Spleen (tissue), 7 donors: ENCODE measurements around the gene CHST12.

Source experiments
- CTCF ChIP-seq, 11 experiments: fragments of 200-600 bp in 7 of 11; fragments of 450-650 bp in 4 of 11; sonication (generic) in 4 of 11; IDR thresholded peaks in 8 of 11; conservative IDR thresholded peaks in 3 of 11; 1 replicate in 7 of 11; 2 replicates in 4 of 11; pipeline versions ENCODE4 v1.4.0 to v1.8.0; 2016 to 2021; ENCODE audit warnings: antibody characterized with exemption in 11 of 11, inconsistent platforms in 4 of 11, mild to moderate bottlenecking in 1 of 11
- POLR2AphosphoS5 ChIP-seq, 3 donors: sonication (generic); formaldehyde crosslinking; IDR thresholded peaks; one replicate each; pipeline ENCODE4 v1.5.1; 2017; ENCODE audit warnings: antibody characterized with exemption in 3 of 3
- donor health status: DM: no; HTN: no; CAD: no; lungs with moderate emphysema.
- donor health status: DM: no; HTN: no; CAD: no.
- donor health status: DM: no; HTN: no; CAD: no.

GRCh38 chr7:2420216-2420933, 17.0 kb downstream of the CHST12 start:
- TF ChIP-seq POLR2AphosphoS5 (IDR thresholded peaks at IDR 0.05), result no peak
- TF ChIP-seq CTCF (IDR thresholded peaks at IDR 0.05 in 8 of 11, conservative IDR thresholded peaks at IDR 0.05 in 3 of 11), result no peak
